ENCODE data around the gene TUBA8. TPM values are rescaled to one million over a fixed set of nuclear protein-coding genes. Genes with fewer than 3 reads are reported as not detected.

The TUBA8 gene
- total RNA-seq, 4 donors from 2014 or later: 3.2 to 18.4 (median 12.5) TPM

DNA sequence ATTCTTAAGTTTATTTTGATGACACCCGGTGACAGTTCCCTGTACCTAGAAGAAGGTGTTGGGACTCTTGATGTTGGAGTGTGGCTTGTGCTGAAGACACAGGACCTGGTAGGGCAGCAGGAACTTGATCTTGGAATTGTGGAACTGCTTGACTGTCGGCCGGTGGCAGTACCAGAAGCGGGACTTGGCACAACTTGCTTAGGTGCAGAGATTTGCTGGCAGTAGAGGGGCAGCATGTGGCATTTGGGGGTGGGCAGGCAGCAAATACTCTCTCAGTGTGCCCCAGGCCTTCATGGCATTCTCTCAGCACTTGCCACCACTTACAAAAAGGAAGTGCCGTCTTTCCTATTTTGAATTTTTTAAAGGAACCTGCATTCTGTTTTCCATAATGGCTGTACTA is 29.2 kb upstream of the TUBA8 start:
- H3K4me3 ChIP-seq (replicated peaks in 1 of 3): no peak overlapping the region
- H3K9me3 ChIP-seq: no peaks in the 10 kb centered on the region
- 90 to 94% methylated on average over 5 of the region's 5 CpGs for WGBS, 2 donors
- TF ChIP-seq POLR2A (IDR thresholded peaks at IDR 0.05): no peak
- TF ChIP-seq, protein P1, sequence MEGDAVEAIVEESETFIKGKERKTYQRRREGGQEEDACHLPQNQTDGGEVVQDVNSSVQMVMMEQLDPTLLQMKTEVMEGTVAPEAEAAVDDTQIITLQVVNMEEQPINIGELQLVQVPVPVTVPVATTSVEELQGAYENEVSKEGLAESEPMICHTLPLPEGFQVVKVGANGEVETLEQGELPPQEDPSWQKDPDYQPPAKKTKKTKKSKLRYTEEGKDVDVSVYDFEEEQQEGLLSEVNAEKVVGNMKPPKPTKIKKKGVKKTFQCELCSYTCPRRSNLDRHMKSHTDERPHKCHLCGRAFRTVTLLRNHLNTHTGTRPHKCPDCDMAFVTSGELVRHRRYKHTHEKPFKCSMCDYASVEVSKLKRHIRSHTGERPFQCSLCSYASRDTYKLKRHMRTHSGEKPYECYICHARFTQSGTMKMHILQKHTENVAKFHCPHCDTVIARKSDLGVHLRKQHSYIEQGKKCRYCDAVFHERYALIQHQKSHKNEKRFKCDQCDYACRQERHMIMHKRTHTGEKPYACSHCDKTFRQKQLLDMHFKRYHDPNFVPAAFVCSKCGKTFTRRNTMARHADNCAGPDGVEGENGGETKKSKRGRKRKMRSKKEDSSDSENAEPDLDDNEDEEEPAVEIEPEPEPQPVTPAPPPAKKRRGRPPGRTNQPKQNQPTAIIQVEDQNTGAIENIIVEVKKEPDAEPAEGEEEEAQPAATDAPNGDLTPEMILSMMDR (IDR thresholded peaks at IDR 0.05): no peak
- peaks cover 18 to 20% of the 10 kb centered on the region in 2 donors for H3K4me1 ChIP-seq
- intact Hi-C loops (cut with DNase I): no loop called here
- DNase-seq: no peak
- H3K36me3 ChIP-seq: peaks cover 32 to 41% of the 10 kb centered on the region in 2 donors
- no peak overlapping the region for H3K27ac ChIP-seq
- H3K27me3 ChIP-seq: no peaks in the 10 kb centered on the region

DNA sequence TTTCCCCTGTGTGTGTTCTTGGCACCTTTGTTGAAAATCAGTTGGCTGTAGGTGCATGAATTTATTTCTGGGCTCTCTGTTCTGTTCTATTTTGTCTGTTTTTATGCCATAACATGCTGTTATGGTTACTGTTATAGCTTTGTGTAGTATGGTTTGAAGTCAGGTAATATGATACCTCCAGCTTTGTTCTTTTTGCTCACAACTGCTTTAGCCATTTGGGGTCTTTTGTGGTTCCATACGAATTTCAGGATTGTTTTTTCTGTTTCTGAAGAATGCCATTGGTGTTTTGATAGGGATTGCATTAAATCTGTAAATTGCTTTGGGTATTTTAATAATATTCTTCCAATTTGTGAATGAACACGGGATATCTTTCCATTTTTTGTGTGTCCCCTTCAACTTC is 28.1 kb upstream of the TUBA8 start:
- H3K36me3 ChIP-seq: peaks cover 33 to 48% of the 10 kb centered on the region in 2 donors
- TF ChIP-seq POLR2A (IDR thresholded peaks at IDR 0.05): no peak
- TF ChIP-seq, protein P1 (IDR thresholded peaks at IDR 0.05): no peak
- H3K9me3 ChIP-seq: no peaks in the 10 kb centered on the region
- no peak overlapping the region for H3K4me3 ChIP-seq (replicated peaks in 1 of 3)
- 69 to 70% methylated on average over 2 of the region's 2 CpGs for WGBS, 2 donors
- DNase-seq: no peak
- no peaks in the 10 kb centered on the region for H3K27me3 ChIP-seq
- intact Hi-C loops (cut with DNase I): no loop called here
- H3K4me1 ChIP-seq: peaks cover 9 to 10% of the 10 kb centered on the region in 2 donors
- no peak overlapping the region for H3K27ac ChIP-seq

DNA sequence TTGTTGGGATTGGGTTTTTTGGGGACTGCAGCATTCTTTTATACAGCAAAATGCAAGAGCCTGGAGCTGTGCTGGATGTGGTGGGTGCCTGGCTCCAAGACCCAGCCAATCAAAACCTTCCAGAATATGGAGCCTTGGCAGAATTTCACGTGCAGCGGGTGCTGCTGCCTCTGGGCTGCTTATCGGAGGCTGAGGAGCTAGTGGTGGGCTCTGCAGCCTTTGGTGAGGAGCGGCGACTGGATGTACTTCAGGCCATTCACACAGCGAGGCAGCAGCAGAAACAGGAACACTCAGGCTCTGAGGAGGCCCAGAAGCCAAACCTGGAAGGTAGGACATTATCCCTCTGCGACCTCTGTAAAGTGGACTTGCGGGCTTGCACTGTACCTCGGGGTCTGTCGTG is 27.2 kb upstream of the TUBA8 start:
- intact Hi-C loops (cut with DNase I): no loop called here

DNA sequence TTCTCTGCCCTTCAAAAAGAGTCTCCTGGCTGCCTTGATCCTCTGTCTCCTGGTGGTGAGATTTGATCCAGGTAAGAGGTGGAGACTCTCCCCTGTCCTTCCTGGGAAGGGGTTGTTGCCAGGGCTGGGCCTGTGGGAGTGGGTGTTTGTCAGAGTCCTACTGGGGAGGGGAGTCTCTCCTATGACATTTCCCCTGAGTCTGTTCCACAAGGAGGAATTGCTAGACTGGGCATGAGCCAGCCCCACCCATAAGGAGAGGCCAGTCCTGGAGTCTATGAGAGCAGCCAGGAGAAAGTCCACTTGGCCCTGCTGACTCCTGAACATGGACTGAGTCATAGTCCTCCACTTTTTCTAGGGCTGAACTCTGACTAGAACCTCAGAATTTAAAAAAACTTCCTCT is 25.4 kb upstream of the TUBA8 start:
- DNase-seq: no peak
- H3K4me1 ChIP-seq: no peaks in the 10 kb centered on the region
- intact Hi-C loops (cut with DNase I): no loop called here
- H3K4me3 ChIP-seq (replicated peaks in 1 of 3): no peak overlapping the region
- H3K27me3 ChIP-seq: no peaks in the 10 kb centered on the region
- no peak for TF ChIP-seq POLR2A (IDR thresholded peaks at IDR 0.05)
- TF ChIP-seq, protein P1 (IDR thresholded peaks at IDR 0.05): no peak
- H3K9me3 ChIP-seq: no peaks in the 10 kb centered on the region
- peaks cover 33 to 62% of the 10 kb centered on the region in 2 donors for H3K36me3 ChIP-seq
- no peak overlapping the region for H3K27ac ChIP-seq

More for the DNA sequence above, 27.2 kb upstream of the TUBA8 start:
- Histone ChIP-seq H3K27ac (no peak overlapping the region), H3K9me3 (no peaks in the 10 kb centered on the region), H3K36me3 (peaks cover 33 to 58% of the 10 kb centered on the region in 2 donors), H3K4me3 (replicated peaks in 1 of 3) (no peak overlapping the region), H3K4me1 (peaks cover 9% of the 10 kb centered on the region in 2 donors), H3K27me3 (no peaks in the 10 kb centered on the region)
- DNase-seq: no peak
- no peak for TF ChIP-seq POLR2A (IDR thresholded peaks at IDR 0.05)
- TF ChIP-seq, protein P1 (IDR thresholded peaks at IDR 0.05): no peak
- 89 to 95% methylated on average over 7 to 9 of the region's 10 CpGs for WGBS, 2 donors

DNA sequence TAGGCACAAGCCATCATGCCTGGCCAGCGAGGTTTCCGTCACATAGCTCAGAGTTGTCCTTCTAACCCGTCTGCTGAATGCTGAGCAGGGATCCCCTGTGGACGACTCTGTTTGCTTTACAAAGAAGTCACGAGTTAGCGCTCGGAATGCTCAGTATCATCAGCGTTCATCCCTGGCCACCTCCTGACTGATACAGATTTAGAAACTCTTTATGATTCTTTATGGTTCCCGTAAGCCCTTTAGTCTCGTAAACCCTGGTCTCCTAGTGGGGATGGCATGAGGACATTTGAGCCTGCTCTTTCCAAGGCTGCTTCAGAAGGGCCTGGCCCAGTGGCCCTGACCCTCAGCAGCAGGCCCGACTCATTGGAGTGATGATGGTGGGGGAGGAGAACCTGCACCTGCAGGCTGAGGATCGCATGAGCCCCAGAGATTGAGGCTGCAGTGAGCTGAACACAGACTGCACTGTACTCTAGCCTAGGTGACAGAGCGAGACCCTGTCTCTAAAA is 23.2 kb upstream of the TUBA8 start:
- peaks cover 27 to 51% of the 10 kb centered on the region in 2 donors for H3K36me3 ChIP-seq

More for the DNA sequence above, 23.2 kb upstream of the TUBA8 start:
- DNase-seq: no peak
- Histone ChIP-seq H3K27me3 (no peaks in the 10 kb centered on the region), H3K4me1 (no peaks in the 10 kb centered on the region), H3K9me3 (no peaks in the 10 kb centered on the region), H3K27ac (no peak overlapping the region), H3K4me3 (replicated peaks in 1 of 3) (no peak overlapping the region)
- 75 to 78% methylated on average over 12 of the region's 13 CpGs for WGBS, 2 donors
- TF ChIP-seq POLR2A (IDR thresholded peaks at IDR 0.05): no peak
- TF ChIP-seq, protein P1 (IDR thresholded peaks at IDR 0.05): no peak
- intact Hi-C loops (cut with DNase I): no loop called here

All from thyroid gland (tissue), 4 donors.